Gastroesophageal sphincter (tissue), 4 donors: ENCODE data around the gene PTP4A2. TPM values are rescaled to one million over a fixed set of nuclear protein-coding genes. Genes with fewer than 3 reads are reported as not detected.
"Not testable (repeated sequence)": the region's sequence is repeated elsewhere in the genome, so short reads cannot be mapped to it uniquely, and the experiment has no call there.

Experiments
- ATAC-seq: fragments of 150-250 bp; one replicate; pipeline ENCODE4 v1.9.1; 2016; ENCODE audit warnings: mild to moderate bottlenecking, moderate library complexity
- H3K27ac ChIP-seq, 4 donors: fragments of 200-600 bp; sonication (generic) in 3 of 4; 1 replicate in 3 of 4; 2 replicates in 1 of 4; pipeline ENCODE4 v1.5.1; 2016 to 2019
- H3K27me3 ChIP-seq: fragments of 200-600 bp; sonication (generic); one replicate; pipeline ENCODE4 v1.5.1; 2019
- H3K36me3 ChIP-seq, 2 donors: fragments of 200-600 bp; sonication (generic); one replicate each; pipeline ENCODE4 v1.5.1; 2019; ENCODE audit warnings: control low read depth in 1 of 2
- H3K4me1 ChIP-seq, 3 donors: fragments of 200-600 bp; sonication (generic); 1 replicate in 2 of 3; 2 replicates in 1 of 3; pipeline ENCODE4 v1.5.1; 2016 to 2019; ENCODE audit warnings: control low read depth in 2 of 3
- H3K4me3 ChIP-seq, 2 donors: fragments of 200-600 bp; sonication (generic); one replicate each; pipeline ENCODE4 v1.5.1; 2019; ENCODE audit warnings: mild to moderate bottlenecking in 1 of 2, moderate library complexity in 1 of 2
- H3K9me3 ChIP-seq, 3 donors: fragments of 200-600 bp; sonication (generic); one replicate each; pipeline ENCODE4 v1.5.1; 2017 to 2019; ENCODE audit warnings: control low read depth in 2 of 3
- EP300 ChIP-seq: sonication (generic); formaldehyde crosslinking; IDR thresholded peaks from one replicate; pipeline ENCODE4 v1.6.1; 2017; ENCODE audit warnings: antibody characterized with exemption, mild to moderate bottlenecking
- POLR2A ChIP-seq, 2 donors: fragments of 450-650 bp; IDR thresholded peaks; one replicate each; pipeline ENCODE4 v1.6.1; 2017; ENCODE audit warnings: antibody characterized with exemption in 2 of 2, mild to moderate bottlenecking in 2 of 2, moderate library complexity in 1 of 2
- POLR2AphosphoS5 ChIP-seq: sonication (generic); formaldehyde crosslinking; IDR thresholded peaks from one replicate; pipeline ENCODE4 v1.6.1; 2017; ENCODE audit warnings: antibody characterized with exemption
- WGBS, 2 donors: methylation state at CpG; one replicate each; pipeline ENCODE4 v1.1.5; 2018; ENCODE audit warnings: low coverage in 1 of 2; 5-methylcytosine and 5-hydroxymethylcytosine counted together
- total RNA-seq, 4 donors: library from RNA; depleted of rRNA; stranded (reverse); fragments of >200 nt; gene quantifications; one replicate each; pipeline ENCODE4 v1.1.0, GENCODE V29; 2016
- TF ChIP-seq, protein P1 (sequence below), 4 experiments: fragments of 200-600 bp in 2 of 4; fragments of 450-650 bp in 2 of 4; sonication (generic) in 1 of 4; IDR thresholded peaks; one replicate each; pipeline ENCODE4 v1.5.1; 2017 to 2019; ENCODE audit warnings: antibody characterized with exemption in 4 of 4, mild to moderate bottlenecking in 2 of 4, moderate library complexity in 2 of 4

The PTP4A2 gene
- total RNA-seq, 4 donors from 2014 or later, result 203 to 273 (median 250) TPM

DNA sequence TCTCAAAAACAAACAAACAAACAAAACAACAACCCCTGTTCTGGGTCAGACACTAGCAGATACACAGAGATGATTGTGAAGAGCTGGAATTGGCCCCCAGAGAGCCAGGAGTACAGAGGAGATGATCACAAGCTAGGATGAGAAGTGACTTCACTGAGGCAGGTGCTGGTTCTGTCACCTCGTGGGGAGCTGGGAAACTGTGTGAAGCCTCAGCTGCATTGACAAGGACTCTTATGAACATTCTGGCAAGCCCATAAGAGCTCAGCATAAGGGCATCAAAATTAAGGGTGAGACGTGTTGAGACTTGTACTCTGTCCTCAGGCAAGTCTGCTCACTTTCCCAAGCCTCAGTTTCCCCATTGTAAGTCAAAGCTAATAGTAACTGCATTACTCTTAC is 14.7 kb upstream of the PTP4A2 start:
- 67 to 82% methylated on average over 1 of the region's 2 CpGs for WGBS, 2 donors
- no peak for ATAC-seq
- peak overlapping the region in 1 of 4 donors; percentile 91 for H3K27ac ChIP-seq
- H3K9me3 ChIP-seq, result no peaks in the 10 kb centered on the region
- H3K27me3 ChIP-seq, result no peaks in the 10 kb centered on the region
- TF ChIP-seq POLR2A (IDR thresholded peaks at IDR 0.05) (no peak), EP300 (no peak), POLR2AphosphoS5 (no peak)
- TF ChIP-seq, protein P1, sequence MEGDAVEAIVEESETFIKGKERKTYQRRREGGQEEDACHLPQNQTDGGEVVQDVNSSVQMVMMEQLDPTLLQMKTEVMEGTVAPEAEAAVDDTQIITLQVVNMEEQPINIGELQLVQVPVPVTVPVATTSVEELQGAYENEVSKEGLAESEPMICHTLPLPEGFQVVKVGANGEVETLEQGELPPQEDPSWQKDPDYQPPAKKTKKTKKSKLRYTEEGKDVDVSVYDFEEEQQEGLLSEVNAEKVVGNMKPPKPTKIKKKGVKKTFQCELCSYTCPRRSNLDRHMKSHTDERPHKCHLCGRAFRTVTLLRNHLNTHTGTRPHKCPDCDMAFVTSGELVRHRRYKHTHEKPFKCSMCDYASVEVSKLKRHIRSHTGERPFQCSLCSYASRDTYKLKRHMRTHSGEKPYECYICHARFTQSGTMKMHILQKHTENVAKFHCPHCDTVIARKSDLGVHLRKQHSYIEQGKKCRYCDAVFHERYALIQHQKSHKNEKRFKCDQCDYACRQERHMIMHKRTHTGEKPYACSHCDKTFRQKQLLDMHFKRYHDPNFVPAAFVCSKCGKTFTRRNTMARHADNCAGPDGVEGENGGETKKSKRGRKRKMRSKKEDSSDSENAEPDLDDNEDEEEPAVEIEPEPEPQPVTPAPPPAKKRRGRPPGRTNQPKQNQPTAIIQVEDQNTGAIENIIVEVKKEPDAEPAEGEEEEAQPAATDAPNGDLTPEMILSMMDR (IDR thresholded peaks at IDR 0.05), result no peak
- H3K36me3 ChIP-seq, result no peaks in the 10 kb centered on the region
- no peak overlapping the region for H3K4me3 ChIP-seq
- peaks cover 16 to 50% (median 22%) of the 10 kb centered on the region in 3 donors for H3K4me1 ChIP-seq

DNA sequence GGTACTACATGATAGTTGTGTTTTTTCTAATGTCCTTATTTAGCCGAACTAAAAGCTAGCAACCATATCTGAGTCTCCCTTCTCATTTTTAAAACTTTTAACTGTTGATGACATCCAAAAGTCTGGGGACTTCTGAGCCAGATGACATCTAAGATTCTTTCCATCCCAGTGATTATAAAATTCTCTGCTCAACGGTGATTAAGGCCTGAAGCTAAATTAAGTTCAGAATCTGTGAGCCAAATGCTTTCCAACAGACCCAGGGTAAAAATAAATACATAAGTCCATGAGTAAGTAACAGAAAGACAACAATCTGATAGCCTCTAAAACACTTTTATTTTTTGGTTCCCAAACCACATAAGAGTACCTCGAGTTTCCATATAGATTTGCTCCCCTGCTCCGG is 13.1 kb upstream of the PTP4A2 start:
- Histone ChIP-seq H3K4me3 (no peak overlapping the region), H3K27ac (peak overlapping the region in 3 of 4 donors; percentile 36 to 63 (median 48)), H3K36me3 (no peaks in the 10 kb centered on the region), H3K9me3 (no peaks in the 10 kb centered on the region), H3K4me1 (peaks cover 16 to 43% (median 19%) of the 10 kb centered on the region in 3 donors), H3K27me3 (no peaks in the 10 kb centered on the region)
- ATAC-seq, result no peak
- TF ChIP-seq POLR2A (IDR thresholded peaks at IDR 0.05), result no peak
- TF ChIP-seq POLR2AphosphoS5, result no peak
- TF ChIP-seq EP300, result no peak
- whole genome bisulfite sequencing, 2 donors, result 26 to 100% methylated on average over 1 to 4 of the region's 4 CpGs

DNA sequence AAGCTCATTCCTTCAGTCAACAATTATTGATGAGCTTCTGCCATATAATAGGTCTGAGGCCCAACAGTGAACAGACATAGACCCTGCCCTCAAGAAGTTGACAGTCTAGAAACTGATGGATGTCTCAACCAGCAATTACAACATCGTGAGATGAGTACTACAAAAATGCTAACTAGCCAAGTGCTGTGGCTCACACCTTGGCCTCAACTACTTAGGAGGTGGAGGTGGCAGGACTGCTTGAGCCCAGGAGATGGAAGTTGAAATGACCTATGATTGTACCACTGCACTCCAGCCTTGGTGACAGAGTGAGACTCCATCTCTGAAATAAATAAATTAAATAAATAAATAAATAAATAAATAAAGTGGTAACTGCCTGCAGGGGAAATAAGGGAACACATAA is 11.7 kb upstream of the PTP4A2 start:
- TF ChIP-seq EP300 (no peak), POLR2A (IDR thresholded peaks at IDR 0.05) (no peak), POLR2AphosphoS5 (no peak)
- TF ChIP-seq, protein P1 (IDR thresholded peaks at IDR 0.05), result no peak
- no peak for ATAC-seq
- 71 to 78% methylated on average over 1 of the region's 1 CpG for WGBS, 2 donors

DNA sequence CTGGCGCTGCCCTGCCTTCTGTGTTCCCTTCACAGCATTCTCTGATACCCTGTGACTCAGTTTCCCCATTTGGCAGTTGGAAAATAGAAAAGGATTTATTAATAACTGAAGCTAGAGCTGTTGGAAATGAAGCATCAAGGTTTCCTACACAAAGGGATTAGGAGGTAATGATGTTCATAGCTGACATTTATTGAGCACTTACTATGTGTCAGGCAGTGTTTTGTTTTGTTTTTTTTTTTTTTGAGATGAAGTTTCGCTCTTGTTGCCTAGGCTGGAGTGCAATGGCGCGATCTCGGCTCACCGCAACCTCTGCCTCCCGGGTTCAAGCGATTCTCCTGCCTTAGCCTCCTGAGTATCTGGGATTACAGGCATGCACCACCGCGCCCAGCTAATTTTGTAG is 7.5 kb upstream of the PTP4A2 start:
- 94 to 95% methylated on average over 8 of the region's 10 CpGs for WGBS, 2 donors
- H3K4me1 ChIP-seq, result peaks cover 0 to 45% (median 13%) of the 10 kb centered on the region in 3 donors
- H3K27ac ChIP-seq, result peak overlapping the region in 3 of 4 donors; percentile 95 to 97 (median 96)

More for the DNA sequence above, 11.7 kb upstream of the PTP4A2 start:
- Histone ChIP-seq H3K36me3 (no peaks in the 10 kb centered on the region), H3K4me3 (no peak overlapping the region), H3K27ac (no peak overlapping the region), H3K4me1 (peaks cover 4 to 42% (median 13%) of the 10 kb centered on the region in 3 donors), H3K27me3 (no peaks in the 10 kb centered on the region), H3K9me3 (no peaks in the 10 kb centered on the region)

DNA sequence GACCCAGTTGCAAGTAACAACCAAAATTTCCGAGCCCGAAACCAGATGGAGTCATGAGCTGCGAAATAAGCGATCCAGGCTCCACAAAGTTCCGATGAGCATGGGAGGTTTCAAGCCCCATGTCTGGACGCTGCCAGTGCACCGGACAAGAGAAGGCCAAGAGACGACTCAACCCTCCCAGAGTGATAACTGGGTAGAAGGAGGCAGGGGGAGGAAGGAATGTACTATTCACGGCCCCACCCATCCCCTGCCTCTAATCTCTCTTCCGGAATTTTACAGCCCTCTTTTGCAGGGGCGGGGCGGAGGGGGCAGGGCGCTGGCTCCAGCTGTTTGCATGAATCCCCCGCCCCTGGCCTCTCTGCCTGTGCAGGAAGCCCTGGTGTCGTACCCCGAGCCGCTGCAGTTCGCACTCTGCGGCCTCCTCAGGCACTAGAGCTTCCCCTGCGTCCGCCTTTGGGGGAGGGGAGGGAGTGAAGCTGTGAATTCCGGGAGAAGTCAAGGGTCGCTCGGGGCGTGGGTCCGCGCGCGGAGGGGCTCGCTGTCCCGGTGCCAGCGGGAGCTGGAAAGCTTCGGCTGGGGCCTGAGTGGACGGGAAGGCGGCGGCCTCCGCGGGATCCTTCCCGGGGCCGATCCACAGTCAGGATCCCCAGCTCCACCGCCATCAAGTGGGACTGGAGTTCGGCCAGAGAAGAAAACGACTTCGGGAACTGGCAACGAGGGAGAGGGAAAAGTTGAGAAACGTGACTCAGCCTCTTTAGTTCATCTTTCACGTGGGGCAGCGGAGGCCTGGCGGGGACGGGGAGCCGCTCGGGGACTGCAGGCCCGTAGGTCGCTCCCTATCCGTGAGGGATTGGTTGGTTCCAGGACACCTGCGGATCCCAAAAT is 6.3 kb upstream of the PTP4A2 start:
- Histone ChIP-seq H3K27ac (peak overlapping the region; percentile 95 to 97 (median 96)), H3K4me3 (peak overlapping the region; percentile 42 to 54), H3K9me3 (no peaks in the 10 kb centered on the region), H3K4me1 (peaks cover 0 to 54% (median 13%) of the 10 kb centered on the region in 3 donors), H3K27me3 (no peaks in the 10 kb centered on the region), H3K36me3 (no peaks in the 10 kb centered on the region)
- 7 to 37% methylated on average over 3 to 14 of the region's 56 CpGs for WGBS, 2 donors
- ATAC-seq, result peak; percentile 90
- no peak for TF ChIP-seq EP300
- TF ChIP-seq, protein P1 (IDR thresholded peaks at IDR 0.05), result no peak
- TF ChIP-seq POLR2A (IDR thresholded peaks at IDR 0.05), result peak; percentile 45 to 55
- TF ChIP-seq POLR2AphosphoS5, result peak; percentile 92

More for the DNA sequence above, 7.5 kb upstream of the PTP4A2 start:
- not testable (repeated sequence) for H3K4me3 ChIP-seq, H3K27me3 ChIP-seq, H3K9me3 ChIP-seq, H3K36me3 ChIP-seq, ATAC-seq
